ENCODE data around the gene LGALS7.
"Not testable (repeated sequence)": the region's sequence is repeated elsewhere in the genome, so short reads cannot be mapped to it uniquely, and the experiment has no call there.

The LGALS7 gene

GRCh38 chr19:38796154-38796553 lies 22.8 kb upstream of the LGALS7 start:
- DNase-seq (ENCODE audit: low read depth), result no peak
- TF ChIP-seq, protein P1, sequence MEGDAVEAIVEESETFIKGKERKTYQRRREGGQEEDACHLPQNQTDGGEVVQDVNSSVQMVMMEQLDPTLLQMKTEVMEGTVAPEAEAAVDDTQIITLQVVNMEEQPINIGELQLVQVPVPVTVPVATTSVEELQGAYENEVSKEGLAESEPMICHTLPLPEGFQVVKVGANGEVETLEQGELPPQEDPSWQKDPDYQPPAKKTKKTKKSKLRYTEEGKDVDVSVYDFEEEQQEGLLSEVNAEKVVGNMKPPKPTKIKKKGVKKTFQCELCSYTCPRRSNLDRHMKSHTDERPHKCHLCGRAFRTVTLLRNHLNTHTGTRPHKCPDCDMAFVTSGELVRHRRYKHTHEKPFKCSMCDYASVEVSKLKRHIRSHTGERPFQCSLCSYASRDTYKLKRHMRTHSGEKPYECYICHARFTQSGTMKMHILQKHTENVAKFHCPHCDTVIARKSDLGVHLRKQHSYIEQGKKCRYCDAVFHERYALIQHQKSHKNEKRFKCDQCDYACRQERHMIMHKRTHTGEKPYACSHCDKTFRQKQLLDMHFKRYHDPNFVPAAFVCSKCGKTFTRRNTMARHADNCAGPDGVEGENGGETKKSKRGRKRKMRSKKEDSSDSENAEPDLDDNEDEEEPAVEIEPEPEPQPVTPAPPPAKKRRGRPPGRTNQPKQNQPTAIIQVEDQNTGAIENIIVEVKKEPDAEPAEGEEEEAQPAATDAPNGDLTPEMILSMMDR (conservative IDR thresholded peaks at IDR 0.05; ENCODE audit: control insufficient read depth, insufficient read depth, low read depth, low read length), result no peak
- H3K4me3 ChIP-seq (ENCODE audit: control insufficient read depth, low read depth, low read length), result no peak overlapping the region

- H3K4me3 ChIP-seq (ENCODE audit: control insufficient read depth, low read depth, low read length), result no peak overlapping the region
- no peak for DNase-seq (ENCODE audit: low read depth)
- TF ChIP-seq, protein P1 (conservative IDR thresholded peaks at IDR 0.05; ENCODE audit: control insufficient read depth, insufficient read depth, low read depth, low read length), result no peak
These were observed 22.2 kb upstream of the LGALS7 start for GRCh38 chr19:38795549-38795948.

- no peak for DNase-seq (ENCODE audit: low read depth)
- TF ChIP-seq, protein P1 (conservative IDR thresholded peaks at IDR 0.05; ENCODE audit: control insufficient read depth, insufficient read depth, low read depth, low read length), result no peak
- no peak overlapping the region for H3K4me3 ChIP-seq (ENCODE audit: control insufficient read depth, low read depth, low read length)
These were observed 20.4 kb upstream of the LGALS7 start for GRCh38 chr19:38793671-38794070.

DNA sequence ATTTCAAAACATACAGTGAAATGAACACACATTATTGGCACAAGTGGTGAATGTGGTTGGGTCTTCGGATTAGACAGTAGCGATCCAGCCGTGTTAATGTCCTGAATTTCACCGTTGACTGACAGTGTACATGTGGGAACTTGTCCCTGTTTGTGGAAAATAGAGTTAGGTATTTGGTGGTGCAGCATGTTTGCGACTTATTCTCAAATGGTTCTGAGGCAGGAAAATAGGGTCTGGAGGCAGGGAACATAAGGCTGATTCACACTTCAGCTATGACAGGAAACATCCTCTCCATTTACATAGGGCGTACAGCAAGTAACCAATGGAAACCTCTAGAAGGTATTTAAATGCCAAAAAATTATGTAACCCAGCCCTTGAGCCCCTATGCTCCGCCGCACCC lies 19.9 kb upstream of the LGALS7 start:
- TF ChIP-seq, protein P1 (conservative IDR thresholded peaks at IDR 0.05; ENCODE audit: control insufficient read depth, insufficient read depth, low read depth, low read length), result no peak
- peak; percentile 32 for DNase-seq (ENCODE audit: low read depth)
- no peak overlapping the region for H3K4me3 ChIP-seq (ENCODE audit: control insufficient read depth, low read depth, low read length)

DNA sequence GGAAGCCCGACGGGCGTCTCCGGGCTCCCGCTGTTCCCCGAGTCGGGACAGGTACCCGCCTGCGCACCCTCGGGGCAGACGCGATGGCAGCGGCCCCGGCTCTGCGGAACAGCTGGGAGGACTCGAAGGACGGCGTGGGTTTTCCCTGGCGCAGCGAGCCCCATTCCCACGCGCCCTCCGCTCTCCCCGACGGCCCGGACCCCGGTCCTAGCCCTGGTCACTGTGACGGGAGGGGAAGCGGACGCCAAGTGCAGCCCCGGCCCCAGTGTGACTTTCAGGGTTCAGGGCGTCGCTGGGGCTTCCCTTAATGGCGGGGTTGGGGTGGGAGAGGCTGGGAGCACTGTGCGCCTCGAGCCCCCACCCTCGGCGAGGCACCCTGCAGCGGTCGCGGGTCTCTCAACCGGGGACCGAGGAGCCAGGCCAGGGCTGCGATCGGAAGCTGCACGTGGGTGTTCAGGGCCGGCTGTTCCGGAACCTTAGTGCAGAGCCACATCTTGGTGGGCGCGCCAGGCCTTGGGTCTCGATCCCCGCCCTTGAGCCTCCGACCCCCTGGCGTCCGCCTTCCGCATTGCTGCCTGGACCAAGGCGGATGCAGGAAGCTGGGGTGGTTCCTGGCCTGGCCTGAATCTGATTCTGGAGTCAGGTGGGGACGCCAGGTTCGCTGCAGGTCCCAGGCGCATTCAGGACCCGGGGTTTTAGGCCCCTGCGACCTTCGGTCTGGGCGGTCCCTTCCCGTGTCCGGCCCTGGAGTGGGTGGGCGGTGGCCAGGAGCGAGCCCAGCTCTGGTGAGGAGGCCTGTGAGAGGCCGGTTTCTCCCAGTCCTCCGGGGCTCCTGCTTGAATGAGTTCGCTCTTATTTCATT lies 19.2 kb upstream of the LGALS7 start:
- peak; percentile 18 for DNase-seq (ENCODE audit: low read depth)
- TF ChIP-seq, protein P1 (conservative IDR thresholded peaks at IDR 0.05; ENCODE audit: control insufficient read depth, insufficient read depth, low read depth, low read length), result peak; percentile 36
- no peak overlapping the region for H3K4me3 ChIP-seq (ENCODE audit: control insufficient read depth, low read depth, low read length)

DNA sequence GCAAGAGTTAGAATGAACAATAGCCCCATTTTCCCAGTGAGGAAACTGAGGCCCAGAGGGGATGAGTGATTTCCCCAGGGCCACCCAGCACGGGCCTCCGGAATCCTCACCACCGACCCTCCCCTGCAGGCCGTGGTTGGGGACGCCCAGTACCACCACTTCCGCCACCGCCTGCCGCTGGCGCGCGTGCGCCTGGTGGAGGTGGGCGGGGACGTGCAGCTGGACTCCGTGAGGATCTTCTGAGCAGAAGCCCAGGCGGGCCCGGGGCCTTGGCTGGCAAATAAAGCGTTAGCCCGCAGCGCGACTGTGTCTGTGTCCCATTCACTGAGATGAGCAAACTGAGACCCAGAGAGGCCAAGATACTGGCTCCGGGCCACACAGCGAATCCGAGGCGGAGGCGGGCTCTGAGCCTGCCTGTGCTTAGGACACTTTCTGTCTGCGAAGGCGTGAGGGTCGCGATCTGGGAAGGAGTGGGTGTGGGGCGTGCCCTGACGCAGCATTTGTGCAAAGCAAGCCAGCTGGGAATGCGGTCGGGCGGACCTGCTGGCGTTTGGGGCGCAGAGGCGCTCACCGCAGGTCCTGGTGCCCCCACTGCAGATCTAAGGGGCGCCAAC lies 18.2 kb upstream of the LGALS7 start:
- peak overlapping the region; percentile 10 for H3K4me3 ChIP-seq (ENCODE audit: control insufficient read depth, low read depth, low read length)

DNA sequence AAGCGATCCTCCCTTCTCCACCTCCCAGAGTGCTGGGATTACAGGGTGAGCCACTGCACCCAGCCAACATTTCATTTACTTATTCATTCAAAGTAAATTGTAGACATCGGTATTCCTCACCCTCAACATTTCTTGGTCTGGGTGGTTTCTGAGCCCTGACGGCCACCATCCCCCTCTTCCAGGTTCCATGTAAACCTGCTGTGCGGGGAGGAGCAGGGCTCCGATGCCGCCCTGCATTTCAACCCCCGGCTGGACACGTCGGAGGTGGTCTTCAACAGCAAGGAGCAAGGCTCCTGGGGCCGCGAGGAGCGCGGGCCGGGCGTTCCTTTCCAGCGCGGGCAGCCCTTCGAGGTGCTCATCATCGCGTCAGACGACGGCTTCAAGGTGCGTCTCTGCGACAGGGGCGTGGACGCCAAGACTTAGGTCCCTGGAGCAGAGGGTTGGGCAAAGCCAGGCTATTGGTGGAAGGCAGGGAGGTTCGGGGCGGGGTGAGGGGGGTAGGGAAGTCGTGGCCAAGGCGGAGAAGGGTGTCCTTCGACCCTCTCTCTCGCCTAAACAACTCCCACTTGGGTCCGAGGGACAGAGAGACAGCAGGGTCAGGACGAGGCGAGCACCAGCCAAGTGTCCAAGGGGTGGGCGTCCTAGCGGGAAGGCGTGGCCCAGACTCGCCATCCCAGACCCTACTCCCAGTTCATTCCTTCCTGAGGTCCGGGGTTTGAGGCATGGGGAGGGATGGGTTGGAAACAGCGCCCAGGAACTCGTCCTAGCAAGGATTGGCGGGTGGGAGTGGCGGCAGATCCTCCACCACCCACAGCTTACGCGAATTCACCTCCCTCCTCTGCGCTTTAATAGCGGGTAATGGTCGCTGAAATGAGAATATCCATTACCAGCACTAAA lies 17.4 kb upstream of the LGALS7 start:
- DNase-seq (ENCODE audit: low read depth), result not testable (repeated sequence)
- peak overlapping the region; percentile 10 for H3K4me3 ChIP-seq (ENCODE audit: control insufficient read depth, low read depth, low read length)

More for the DNA sequence above, 18.2 kb upstream of the LGALS7 start:
- DNase-seq (ENCODE audit: low read depth), result not testable (repeated sequence)

Measured in fibroblast of mammary gland (primary cell).